IMR-90 (cell line): ENCODE results near the gene DCC.

Source experiments
- BHLHE40 ChIP-seq: fragments of 150-350 bp; IDR thresholded peaks from 2 replicates; pipeline ENCODE4 v1.6.1; 2016; ENCODE audit warnings: mild to moderate bottlenecking, low read depth, low read length
- CEBPB ChIP-seq: IDR thresholded peaks from 2 replicates; pipeline ENCODE4 v1.6.1; 2012; ENCODE audit warnings: low read depth, low read length, improper control_type of control experiment
- CHD1 ChIP-seq: IDR thresholded peaks from 2 replicates; pipeline ENCODE4 v1.6.1; 2012; ENCODE audit warnings: low read depth, low read length, improper control_type of control experiment
- MAFK ChIP-seq: IDR thresholded peaks from 2 replicates; pipeline ENCODE4 v1.6.1; 2012; ENCODE audit warnings: low read depth, low read length, improper control_type of control experiment
- MAZ ChIP-seq: IDR thresholded peaks from 2 replicates; pipeline ENCODE4 v1.6.1; 2012; ENCODE audit warnings: low read depth, mild to moderate bottlenecking, low read length, improper control_type of control experiment, moderate library complexity, borderline replicate concordance
- MXI1 ChIP-seq: IDR thresholded peaks from 2 replicates; pipeline ENCODE4 v1.6.1; 2012; ENCODE audit warnings: low read depth, mild to moderate bottlenecking, low read length, moderate library complexity, borderline replicate concordance
- POLR2A ChIP-seq: IDR thresholded peaks from 2 replicates; pipeline ENCODE4 v1.6.1; 2012; ENCODE audit warnings: mild to moderate bottlenecking, low read depth, low read length
- RAD21 ChIP-seq: IDR thresholded peaks from 2 replicates; pipeline ENCODE4 v1.6.1; 2012; ENCODE audit warnings: low read length, improper control_type of control experiment
- RFX5 ChIP-seq: IDR thresholded peaks from 2 replicates; pipeline ENCODE4 v1.8.0; 2012; ENCODE audit warnings: low read depth, mild to moderate bottlenecking, low read length, moderate library complexity
- SMC3 ChIP-seq: fragments of 150-350 bp; IDR thresholded peaks from 2 replicates; pipeline ENCODE4 v1.6.1; 2016; ENCODE audit warnings: low read depth, mild to moderate bottlenecking, antibody characterized with exemption, low read length, moderate library complexity
- TF ChIP-seq, protein P1 (sequence below): conservative IDR thresholded peaks from 2 replicates; pipeline ENCODE4 v1.5.1; 2012; ENCODE audit warnings: mild to moderate bottlenecking, low read depth, low read length, improper control_type of control experiment
- TF ChIP-seq, protein P2 (sequence below): fragments of 150-350 bp; IDR thresholded peaks from 2 replicates; pipeline ENCODE4 v1.6.1; 2017; ENCODE audit warnings: mild to moderate bottlenecking, antibody characterized with exemption, low read length, low read depth
- TF ChIP-seq, protein P3 (sequence below): fragments of 150-350 bp; IDR thresholded peaks from 2 replicates; pipeline ENCODE4 v1.6.1; 2016; ENCODE audit warnings: low read depth, mild to moderate bottlenecking, low read length, moderate library complexity, borderline replicate concordance

DNA sequence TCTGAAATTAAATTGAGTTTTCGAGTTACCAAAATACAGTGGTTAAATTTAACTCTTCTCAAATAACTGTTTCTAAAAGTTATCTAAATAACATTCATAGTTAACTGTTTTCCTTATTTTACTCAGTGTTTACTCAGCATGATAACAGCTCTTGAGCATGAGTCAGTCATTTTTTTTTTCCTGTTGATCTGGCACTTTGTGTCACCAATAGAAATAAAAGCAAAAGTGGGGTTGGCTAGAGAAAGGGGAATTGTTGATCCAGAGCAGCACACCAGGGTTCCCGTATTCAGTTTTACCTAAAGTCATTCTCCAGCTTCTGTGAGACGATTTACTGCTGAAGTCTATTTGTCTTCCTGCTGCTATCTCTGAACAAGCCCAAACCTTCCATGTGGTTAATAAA, 851.6 kb downstream of the DCC start:
- TF ChIP-seq, protein P1, sequence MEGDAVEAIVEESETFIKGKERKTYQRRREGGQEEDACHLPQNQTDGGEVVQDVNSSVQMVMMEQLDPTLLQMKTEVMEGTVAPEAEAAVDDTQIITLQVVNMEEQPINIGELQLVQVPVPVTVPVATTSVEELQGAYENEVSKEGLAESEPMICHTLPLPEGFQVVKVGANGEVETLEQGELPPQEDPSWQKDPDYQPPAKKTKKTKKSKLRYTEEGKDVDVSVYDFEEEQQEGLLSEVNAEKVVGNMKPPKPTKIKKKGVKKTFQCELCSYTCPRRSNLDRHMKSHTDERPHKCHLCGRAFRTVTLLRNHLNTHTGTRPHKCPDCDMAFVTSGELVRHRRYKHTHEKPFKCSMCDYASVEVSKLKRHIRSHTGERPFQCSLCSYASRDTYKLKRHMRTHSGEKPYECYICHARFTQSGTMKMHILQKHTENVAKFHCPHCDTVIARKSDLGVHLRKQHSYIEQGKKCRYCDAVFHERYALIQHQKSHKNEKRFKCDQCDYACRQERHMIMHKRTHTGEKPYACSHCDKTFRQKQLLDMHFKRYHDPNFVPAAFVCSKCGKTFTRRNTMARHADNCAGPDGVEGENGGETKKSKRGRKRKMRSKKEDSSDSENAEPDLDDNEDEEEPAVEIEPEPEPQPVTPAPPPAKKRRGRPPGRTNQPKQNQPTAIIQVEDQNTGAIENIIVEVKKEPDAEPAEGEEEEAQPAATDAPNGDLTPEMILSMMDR: no peak
- TF ChIP-seq POLR2A (no peak), CEBPB (no peak), CHD1 (no peak), SMC3 (no peak), MAZ (no peak), MXI1 (no peak), MAFK (no peak), RFX5 (no peak), RAD21 (no peak), BHLHE40 (no peak)
- TF ChIP-seq, protein P2, sequence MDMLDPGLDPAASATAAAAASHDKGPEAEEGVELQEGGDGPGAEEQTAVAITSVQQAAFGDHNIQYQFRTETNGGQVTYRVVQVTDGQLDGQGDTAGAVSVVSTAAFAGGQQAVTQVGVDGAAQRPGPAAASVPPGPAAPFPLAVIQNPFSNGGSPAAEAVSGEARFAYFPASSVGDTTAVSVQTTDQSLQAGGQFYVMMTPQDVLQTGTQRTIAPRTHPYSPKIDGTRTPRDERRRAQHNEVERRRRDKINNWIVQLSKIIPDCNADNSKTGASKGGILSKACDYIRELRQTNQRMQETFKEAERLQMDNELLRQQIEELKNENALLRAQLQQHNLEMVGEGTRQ: no peak
- TF ChIP-seq, protein P3, sequence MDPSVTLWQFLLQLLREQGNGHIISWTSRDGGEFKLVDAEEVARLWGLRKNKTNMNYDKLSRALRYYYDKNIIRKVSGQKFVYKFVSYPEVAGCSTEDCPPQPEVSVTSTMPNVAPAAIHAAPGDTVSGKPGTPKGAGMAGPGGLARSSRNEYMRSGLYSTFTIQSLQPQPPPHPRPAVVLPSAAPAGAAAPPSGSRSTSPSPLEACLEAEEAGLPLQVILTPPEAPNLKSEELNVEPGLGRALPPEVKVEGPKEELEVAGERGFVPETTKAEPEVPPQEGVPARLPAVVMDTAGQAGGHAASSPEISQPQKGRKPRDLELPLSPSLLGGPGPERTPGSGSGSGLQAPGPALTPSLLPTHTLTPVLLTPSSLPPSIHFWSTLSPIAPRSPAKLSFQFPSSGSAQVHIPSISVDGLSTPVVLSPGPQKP: no peak
